Right lobe of liver (tissue), 6 donors: ENCODE results near the gene OR4F6. TPM values are rescaled to one million over a fixed set of nuclear protein-coding genes. Genes with fewer than 3 reads are reported as not detected.
"Not testable (repeated sequence)": the region's sequence is repeated elsewhere in the genome, so short reads cannot be mapped to it uniquely, and the experiment has no call there.

Experiments used
- ATAC-seq, 4 donors: fragments of 200-7000 bp; cut with Tn5 transposase; one replicate each; pipeline ENCODE4 v1.9.1; 2020; ENCODE audit warnings: mild to moderate bottlenecking in 4 of 4, moderate library complexity in 4 of 4
- DNase-seq, 3 donors: peaks; one replicate each; pipeline ENCODE4 v3.0.0-alpha.2; 2020
- H3K27ac ChIP-seq, 3 donors: fragments of 200-600 bp; one replicate each; pipeline ENCODE4 v1.8.0; 2022
- H3K27me3 ChIP-seq, 2 donors: fragments of 200-600 bp; one replicate each; pipeline ENCODE4 v1.8.0; 2022
- H3K36me3 ChIP-seq, 4 donors: fragments of 200-600 bp; sonication (generic) in 1 of 4; one replicate each; pipeline versions ENCODE4 v1.5.1 to v1.8.0; 2017 to 2022; ENCODE audit warnings: control low read depth in 1 of 4
- H3K4me1 ChIP-seq, 4 donors: fragments of 200-600 bp; sonication (generic) in 1 of 4; one replicate each; pipeline versions ENCODE4 v1.5.1 to v1.8.0; 2017 to 2022; ENCODE audit warnings: control low read depth in 1 of 4
- H3K4me3 ChIP-seq, 3 donors: fragments of 200-600 bp; one replicate each; pipeline ENCODE4 v1.8.0; 2022
- H3K9me3 ChIP-seq, 4 donors: fragments of 200-600 bp; sonication (generic) in 1 of 4; one replicate each; pipeline versions ENCODE4 v1.5.1 to v1.8.0; 2017 to 2022; ENCODE audit warnings: control low read depth in 1 of 4
- POLR2A ChIP-seq: fragments of 450-650 bp; IDR thresholded peaks from one replicate; pipeline ENCODE4 v1.6.1; 2017; ENCODE audit warnings: antibody characterized with exemption, mild to moderate bottlenecking
- WGBS: methylation state at CpG from one replicate; pipeline ENCODE4 v1.1.6; 2018; ENCODE audit warnings: low coverage, low lambda C conversion rate; ENCODE audit not compliant: insufficient coverage; ENCODE audit errors: missing lambda C conversion rate; 5-methylcytosine and 5-hydroxymethylcytosine counted together
- intact Hi-C, 2 donors: fragments of 100-400 bp; cut with DNase I; formaldehyde crosslinking; loops; one replicate each; pipeline versions ENCODE4 v1.11.2 to v1.14.1; 2022
- total RNA-seq, 6 experiments: library from RNA; depleted of rRNA in 2 of 6; stranded (reverse); fragments of >200 nt in 2 of 6; fragmentation: NEBNext Ultra II Directional in 3 of 6; extraction: Animal tissue kit (Norgen Biotek cat#: 25700) in 3 of 6; gene quantifications; one replicate each; pipeline versions ENCODE4 v1.1.0 to v1.2.4, GENCODE V29; 2016 to 2023
- TF ChIP-seq, protein P1 (sequence below), 4 donors: fragments of 200-600 bp in 3 of 4; fragments of 450-650 bp in 1 of 4; IDR thresholded peaks; one replicate each; pipeline versions ENCODE4 v1.5.1 to v1.8.0; 2016 to 2022; ENCODE audit warnings: antibody characterized with exemption in 4 of 4, mild to moderate bottlenecking in 2 of 4
- donor health status: DM: no; HTN: yes; CAD: no.
- donor health status: DM: no; HTN: no; CAD: no.
- donor health status: DM: no; HTN: no; CAD: no.
- donor health status: DM: no; HTN: yes; CAD: no.
- donor health status: DM: no; HTN: yes; CAD: no.

The OR4F6 gene
- total RNA-seq, 6 experiments from 2014 or later: not detected

DNA sequence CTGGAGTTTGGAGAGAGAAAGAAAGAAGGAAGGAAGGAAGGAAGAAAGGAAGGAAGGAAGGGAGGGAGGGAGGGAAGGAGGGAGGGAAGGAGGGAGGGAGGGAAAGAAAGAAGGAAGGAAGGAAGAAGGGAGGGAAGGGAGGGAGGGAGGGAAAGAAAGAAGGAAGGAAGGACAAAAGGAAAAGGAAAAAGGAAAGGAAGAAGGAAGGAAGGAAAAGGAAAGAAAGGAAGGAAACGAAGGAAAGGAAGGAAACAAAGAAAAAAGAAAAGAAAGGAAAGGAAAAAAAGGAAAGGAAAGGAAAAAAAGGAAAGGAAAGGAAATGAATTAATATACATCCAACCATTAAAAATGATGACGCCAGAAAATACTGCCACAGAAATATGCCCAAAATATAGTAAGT, 18.7 kb upstream of the OR4F6 start:
- Histone ChIP-seq H3K4me3 (no peak overlapping the region), H3K36me3 (no peaks in the 10 kb centered on the region), H3K27me3 (no peaks in the 10 kb centered on the region), H3K27ac (no peak overlapping the region), H3K4me1 (no peaks in the 10 kb centered on the region), H3K9me3 (no peaks in the 10 kb centered on the region)
- WGBS: 15% methylated on average over 2 of the region's 2 CpGs
- DNase-seq: no peak
- ATAC-seq: no peak
- intact Hi-C loops: no loop called here
- TF ChIP-seq POLR2A: no peak
- TF ChIP-seq, protein P1, sequence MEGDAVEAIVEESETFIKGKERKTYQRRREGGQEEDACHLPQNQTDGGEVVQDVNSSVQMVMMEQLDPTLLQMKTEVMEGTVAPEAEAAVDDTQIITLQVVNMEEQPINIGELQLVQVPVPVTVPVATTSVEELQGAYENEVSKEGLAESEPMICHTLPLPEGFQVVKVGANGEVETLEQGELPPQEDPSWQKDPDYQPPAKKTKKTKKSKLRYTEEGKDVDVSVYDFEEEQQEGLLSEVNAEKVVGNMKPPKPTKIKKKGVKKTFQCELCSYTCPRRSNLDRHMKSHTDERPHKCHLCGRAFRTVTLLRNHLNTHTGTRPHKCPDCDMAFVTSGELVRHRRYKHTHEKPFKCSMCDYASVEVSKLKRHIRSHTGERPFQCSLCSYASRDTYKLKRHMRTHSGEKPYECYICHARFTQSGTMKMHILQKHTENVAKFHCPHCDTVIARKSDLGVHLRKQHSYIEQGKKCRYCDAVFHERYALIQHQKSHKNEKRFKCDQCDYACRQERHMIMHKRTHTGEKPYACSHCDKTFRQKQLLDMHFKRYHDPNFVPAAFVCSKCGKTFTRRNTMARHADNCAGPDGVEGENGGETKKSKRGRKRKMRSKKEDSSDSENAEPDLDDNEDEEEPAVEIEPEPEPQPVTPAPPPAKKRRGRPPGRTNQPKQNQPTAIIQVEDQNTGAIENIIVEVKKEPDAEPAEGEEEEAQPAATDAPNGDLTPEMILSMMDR (IDR thresholded peaks at IDR 0.05): no peak

DNA sequence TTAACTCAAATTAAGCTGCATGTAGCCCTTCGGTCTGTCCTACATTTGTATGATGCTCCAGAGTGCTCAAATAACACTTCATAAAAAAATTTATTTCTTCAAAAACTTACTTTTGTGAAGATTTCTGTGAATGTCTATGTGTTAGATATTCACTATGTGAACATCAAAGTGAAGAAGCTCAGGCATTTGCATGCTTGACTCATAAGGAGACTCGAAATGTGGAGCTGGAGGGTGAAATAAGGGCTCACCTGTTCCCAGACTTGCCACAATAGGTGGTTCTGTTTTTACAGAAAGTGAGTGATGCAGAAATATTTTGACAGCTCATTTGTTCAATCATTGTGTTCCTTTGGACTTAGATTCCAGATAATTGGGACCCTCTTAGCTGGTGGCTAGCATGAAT, 16.9 kb upstream of the OR4F6 start:
- intact Hi-C loops, H3K4me3 ChIP-seq, H3K27me3 ChIP-seq, H3K9me3 ChIP-seq, H3K27ac ChIP-seq, ATAC-seq, H3K4me1 ChIP-seq, H3K36me3 ChIP-seq, DNase-seq: not testable (repeated sequence)
- 58% methylated on average over 2 of the region's 2 CpGs for WGBS

- H3K4me3 ChIP-seq, ATAC-seq, H3K4me1 ChIP-seq, H3K9me3 ChIP-seq, H3K27me3 ChIP-seq, H3K36me3 ChIP-seq, intact Hi-C loops, H3K27ac ChIP-seq, DNase-seq: not testable (repeated sequence)
- 74% methylated on average over 2 of the region's 2 CpGs for WGBS
Measured at GRCh38 chr15:101788001-101788400, 15.3 kb upstream of the OR4F6 start.

DNA sequence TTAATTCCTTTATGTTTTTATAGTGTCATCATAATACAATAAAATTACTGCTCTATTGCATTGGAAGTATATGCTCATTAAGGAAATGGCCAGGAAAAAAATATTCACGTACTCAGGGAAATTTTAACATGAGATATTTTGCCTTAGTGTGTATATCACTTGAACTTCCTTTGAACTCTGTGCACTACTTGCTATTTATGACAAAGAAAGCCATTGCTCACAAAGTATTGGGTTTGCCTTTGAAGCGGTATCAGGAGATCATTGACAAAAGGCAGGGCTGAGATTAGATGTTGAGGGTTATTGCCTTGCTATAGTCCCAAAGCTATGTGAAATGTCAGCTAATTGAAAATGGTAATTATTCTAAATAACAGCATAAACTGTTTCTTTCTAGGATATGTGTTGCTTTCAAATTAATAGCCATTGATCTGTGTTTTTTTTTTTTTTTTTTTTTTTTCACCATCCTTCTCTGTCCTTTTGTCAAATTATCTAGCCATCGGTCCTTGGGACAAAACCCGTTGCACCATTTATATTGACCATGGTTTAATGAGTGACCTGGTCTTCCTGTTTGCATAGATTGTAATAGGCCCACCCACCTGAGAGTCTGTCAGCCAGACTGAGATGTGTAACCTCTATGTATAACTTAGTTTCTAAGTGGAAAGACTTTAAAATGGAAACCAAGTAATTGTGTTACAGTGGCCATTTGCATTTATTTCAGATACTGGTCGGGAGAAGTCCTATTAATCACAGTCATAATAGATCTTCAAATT, 14.6 kb upstream of the OR4F6 start:
- H3K27me3 ChIP-seq, H3K36me3 ChIP-seq, intact Hi-C loops, H3K4me1 ChIP-seq, H3K27ac ChIP-seq, H3K9me3 ChIP-seq, DNase-seq, H3K4me3 ChIP-seq: not testable (repeated sequence)
- peak in 3 of 4 donors; percentile 65 to 88 (median 68) for ATAC-seq
- 28% methylated on average over 3 of the region's 5 CpGs for WGBS

DNA sequence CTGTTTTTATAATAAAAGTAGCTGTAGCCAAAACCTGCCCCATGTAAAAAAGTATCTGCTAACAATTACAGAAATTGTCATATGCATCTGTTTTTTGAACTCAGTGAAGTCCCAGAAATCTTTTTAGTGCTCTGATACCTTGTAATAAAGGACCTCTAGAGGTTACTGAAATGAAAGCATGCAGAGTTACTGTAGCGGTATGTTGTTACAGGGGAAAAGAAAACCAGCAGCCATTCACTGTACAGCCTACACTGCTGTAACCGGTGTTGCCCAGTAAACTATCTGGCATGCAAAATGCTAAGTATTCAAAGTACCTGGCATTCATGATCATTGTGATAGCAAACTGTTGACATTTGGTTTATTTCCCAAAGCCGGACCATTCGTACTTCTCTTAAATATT, 12.6 kb upstream of the OR4F6 start:
- ATAC-seq, H3K27me3 ChIP-seq, H3K4me3 ChIP-seq, H3K9me3 ChIP-seq, H3K27ac ChIP-seq, H3K4me1 ChIP-seq, H3K36me3 ChIP-seq, DNase-seq, intact Hi-C loops: not testable (repeated sequence)
- no CpG with 5 or more reads among the region's 4 CpGs for WGBS

GRCh38 chr15:101793981-101794380, 9.3 kb upstream of the OR4F6 start:
- H3K4me3 ChIP-seq, H3K4me1 ChIP-seq, intact Hi-C loops, H3K9me3 ChIP-seq, H3K27me3 ChIP-seq, H3K36me3 ChIP-seq, ATAC-seq, H3K27ac ChIP-seq, DNase-seq: not testable (repeated sequence)
- 39% methylated on average over 7 of the region's 7 CpGs for WGBS

- intact Hi-C loops: no loop called here
- ATAC-seq (no peak), DNase-seq (no peak)
- Histone ChIP-seq H3K4me3 (no peak overlapping the region), H3K36me3 (no peaks in the 10 kb centered on the region), H3K9me3 (no peaks in the 10 kb centered on the region), H3K27ac (no peak overlapping the region), H3K27me3 (peaks cover 0 to 6% of the 10 kb centered on the region in 2 donors), H3K4me1 (no peaks in the 10 kb centered on the region)
- TF ChIP-seq, protein P1 (IDR thresholded peaks at IDR 0.05): no peak
- TF ChIP-seq POLR2A: no peak
- 29% methylated on average over 1 of the region's 1 CpG for WGBS
Measured at GRCh38 chr15:101795455-101795854, 7.9 kb upstream of the OR4F6 start.
